ENCODE measurements around the gene FOXP1. TPM values are rescaled to one million over a fixed set of nuclear protein-coding genes. Genes with fewer than 3 reads are reported as not detected.

Gene FOXP1
- total and polyA plus RNA-seq, 4 donors: 4.9 to 35.4 (median 32.0) TPM

- WGBS: 91% methylated on average over 5 of the region's 5 CpGs
- TF ChIP-seq EGR1 (IDR thresholded peaks at IDR 0.05; ENCODE audit: low read depth in 2 of 2) (no peak), HNF4G (IDR thresholded peaks at IDR 0.05) (no peak), GABPA (IDR thresholded peaks at IDR 0.05 in 1 of 2, conservative IDR thresholded peaks at IDR 0.05 in 1 of 2) (no peak), RXRA (IDR thresholded peaks at IDR 0.05) (no peak), YY1 (IDR thresholded peaks at IDR 0.05) (no peak), HNF4A (conservative IDR thresholded peaks at IDR 0.05) (no peak), JUND (IDR thresholded peaks at IDR 0.05) (no peak), FOXA1 (IDR thresholded peaks at IDR 0.05) (no peak), MAX (IDR thresholded peaks at IDR 0.05) (no peak), SP1 (IDR thresholded peaks at IDR 0.05) (no peak), TAF1 (conservative IDR thresholded peaks at IDR 0.05) (no peak), FOXA2 (IDR thresholded peaks at IDR 0.05) (no peak), NR2F2 (IDR thresholded peaks at IDR 0.05) (no peak), RAD21 (IDR thresholded peaks at IDR 0.05) (no peak)
- TF ChIP-seq, protein P1, sequence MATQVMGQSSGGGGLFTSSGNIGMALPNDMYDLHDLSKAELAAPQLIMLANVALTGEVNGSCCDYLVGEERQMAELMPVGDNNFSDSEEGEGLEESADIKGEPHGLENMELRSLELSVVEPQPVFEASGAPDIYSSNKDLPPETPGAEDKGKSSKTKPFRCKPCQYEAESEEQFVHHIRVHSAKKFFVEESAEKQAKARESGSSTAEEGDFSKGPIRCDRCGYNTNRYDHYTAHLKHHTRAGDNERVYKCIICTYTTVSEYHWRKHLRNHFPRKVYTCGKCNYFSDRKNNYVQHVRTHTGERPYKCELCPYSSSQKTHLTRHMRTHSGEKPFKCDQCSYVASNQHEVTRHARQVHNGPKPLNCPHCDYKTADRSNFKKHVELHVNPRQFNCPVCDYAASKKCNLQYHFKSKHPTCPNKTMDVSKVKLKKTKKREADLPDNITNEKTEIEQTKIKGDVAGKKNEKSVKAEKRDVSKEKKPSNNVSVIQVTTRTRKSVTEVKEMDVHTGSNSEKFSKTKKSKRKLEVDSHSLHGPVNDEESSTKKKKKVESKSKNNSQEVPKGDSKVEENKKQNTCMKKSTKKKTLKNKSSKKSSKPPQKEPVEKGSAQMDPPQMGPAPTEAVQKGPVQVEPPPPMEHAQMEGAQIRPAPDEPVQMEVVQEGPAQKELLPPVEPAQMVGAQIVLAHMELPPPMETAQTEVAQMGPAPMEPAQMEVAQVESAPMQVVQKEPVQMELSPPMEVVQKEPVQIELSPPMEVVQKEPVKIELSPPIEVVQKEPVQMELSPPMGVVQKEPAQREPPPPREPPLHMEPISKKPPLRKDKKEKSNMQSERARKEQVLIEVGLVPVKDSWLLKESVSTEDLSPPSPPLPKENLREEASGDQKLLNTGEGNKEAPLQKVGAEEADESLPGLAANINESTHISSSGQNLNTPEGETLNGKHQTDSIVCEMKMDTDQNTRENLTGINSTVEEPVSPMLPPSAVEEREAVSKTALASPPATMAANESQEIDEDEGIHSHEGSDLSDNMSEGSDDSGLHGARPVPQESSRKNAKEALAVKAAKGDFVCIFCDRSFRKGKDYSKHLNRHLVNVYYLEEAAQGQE (IDR thresholded peaks at IDR 0.05): no peak
- TF ChIP-seq, protein P2, sequence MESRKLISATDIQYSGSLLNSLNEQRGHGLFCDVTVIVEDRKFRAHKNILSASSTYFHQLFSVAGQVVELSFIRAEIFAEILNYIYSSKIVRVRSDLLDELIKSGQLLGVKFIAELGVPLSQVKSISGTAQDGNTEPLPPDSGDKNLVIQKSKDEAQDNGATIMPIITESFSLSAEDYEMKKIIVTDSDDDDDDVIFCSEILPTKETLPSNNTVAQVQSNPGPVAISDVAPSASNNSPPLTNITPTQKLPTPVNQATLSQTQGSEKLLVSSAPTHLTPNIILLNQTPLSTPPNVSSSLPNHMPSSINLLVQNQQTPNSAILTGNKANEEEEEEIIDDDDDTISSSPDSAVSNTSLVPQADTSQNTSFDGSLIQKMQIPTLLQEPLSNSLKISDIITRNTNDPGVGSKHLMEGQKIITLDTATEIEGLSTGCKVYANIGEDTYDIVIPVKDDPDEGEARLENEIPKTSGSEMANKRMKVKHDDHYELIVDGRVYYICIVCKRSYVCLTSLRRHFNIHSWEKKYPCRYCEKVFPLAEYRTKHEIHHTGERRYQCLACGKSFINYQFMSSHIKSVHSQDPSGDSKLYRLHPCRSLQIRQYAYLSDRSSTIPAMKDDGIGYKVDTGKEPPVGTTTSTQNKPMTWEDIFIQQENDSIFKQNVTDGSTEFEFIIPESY (IDR thresholded peaks at IDR 0.05): no peak
- TF ChIP-seq, protein P3, sequence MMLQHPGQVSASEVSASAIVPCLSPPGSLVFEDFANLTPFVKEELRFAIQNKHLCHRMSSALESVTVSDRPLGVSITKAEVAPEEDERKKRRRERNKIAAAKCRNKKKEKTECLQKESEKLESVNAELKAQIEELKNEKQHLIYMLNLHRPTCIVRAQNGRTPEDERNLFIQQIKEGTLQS (IDR thresholded peaks at IDR 0.05): no peak
- TF ChIP-seq, protein P4, sequence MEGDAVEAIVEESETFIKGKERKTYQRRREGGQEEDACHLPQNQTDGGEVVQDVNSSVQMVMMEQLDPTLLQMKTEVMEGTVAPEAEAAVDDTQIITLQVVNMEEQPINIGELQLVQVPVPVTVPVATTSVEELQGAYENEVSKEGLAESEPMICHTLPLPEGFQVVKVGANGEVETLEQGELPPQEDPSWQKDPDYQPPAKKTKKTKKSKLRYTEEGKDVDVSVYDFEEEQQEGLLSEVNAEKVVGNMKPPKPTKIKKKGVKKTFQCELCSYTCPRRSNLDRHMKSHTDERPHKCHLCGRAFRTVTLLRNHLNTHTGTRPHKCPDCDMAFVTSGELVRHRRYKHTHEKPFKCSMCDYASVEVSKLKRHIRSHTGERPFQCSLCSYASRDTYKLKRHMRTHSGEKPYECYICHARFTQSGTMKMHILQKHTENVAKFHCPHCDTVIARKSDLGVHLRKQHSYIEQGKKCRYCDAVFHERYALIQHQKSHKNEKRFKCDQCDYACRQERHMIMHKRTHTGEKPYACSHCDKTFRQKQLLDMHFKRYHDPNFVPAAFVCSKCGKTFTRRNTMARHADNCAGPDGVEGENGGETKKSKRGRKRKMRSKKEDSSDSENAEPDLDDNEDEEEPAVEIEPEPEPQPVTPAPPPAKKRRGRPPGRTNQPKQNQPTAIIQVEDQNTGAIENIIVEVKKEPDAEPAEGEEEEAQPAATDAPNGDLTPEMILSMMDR (IDR thresholded peaks at IDR 0.05; ENCODE audit: low read depth, low read length, missing input control): no peak
- Histone ChIP-seq H3K9ac (ENCODE audit: low read depth in 1 of 2, low read length in 2 of 2) (no peak overlapping the region), H3K27ac (ENCODE audit: low read depth in 1 of 2, low read length in 2 of 2) (no peak overlapping the region), H3K27me3 (ENCODE audit: control insufficient read depth in 4 of 4, insufficient read depth in 4 of 4, low read length in 3 of 4) (no peaks in the 10 kb centered on the region), H3K36me3 (ENCODE audit: control insufficient read depth in 4 of 4, insufficient read depth in 3 of 4, low read depth in 1 of 4, low read length in 3 of 4) (no peaks in the 10 kb centered on the region), H3K4me3 (ENCODE audit: low read depth in 1 of 3, low read length in 3 of 3) (no peak overlapping the region), H3K9me3 (ENCODE audit: control insufficient read depth in 4 of 4, low read length in 3 of 4) (no peaks in the 10 kb centered on the region), H3K4me1 (ENCODE audit: control insufficient read depth in 4 of 4, insufficient read depth in 4 of 4, low read length in 3 of 4) (peaks cover 5 to 28% (median 19%) of the 10 kb centered on the region in 4 donors)
- no peak for DNase-seq (ENCODE audit: low spot score)
Observed at GRCh38 chr3:71376503-71376902, 207.0 kb downstream of the FOXP1 start.
